HepG2 (cell line): ENCODE results near the gene ABHD1. TPM values are rescaled to one million over a fixed set of nuclear protein-coding genes. Genes with fewer than 3 reads are reported as not detected.

Experiments
- AKAP8 ChIP-seq: sonication (generic); formaldehyde crosslinking; IDR thresholded peaks from 2 replicates; pipeline ENCODE4 v1.5.1; 2020; ENCODE audit warnings: mild to moderate bottlenecking, missing genetic modification reagents
- DRAP1 ChIP-seq: IDR thresholded peaks from 2 replicates; pipeline ENCODE4 v1.6.1; 2016; ENCODE audit warnings: missing genetic modification reagents, missing compliant biosample characterization
- FLYWCH1 ChIP-seq: sonication (generic); formaldehyde crosslinking; IDR thresholded peaks from 2 replicates; pipeline ENCODE4 v1.8.1; 2023; ENCODE audit warnings: mild to moderate bottlenecking, missing genetic modification reagents
- FOXK1 ChIP-seq: sonication (generic); formaldehyde crosslinking; IDR thresholded peaks from 2 replicates; pipeline ENCODE4 v1.4.0; 2020; ENCODE audit warnings: low read depth, missing genetic modification reagents, borderline replicate concordance
- FOXO1 ChIP-seq: sonication (generic); formaldehyde crosslinking; IDR thresholded peaks from 2 replicates; pipeline ENCODE4 v1.4.0; 2020; ENCODE audit warnings: missing genetic modification reagents
- GMEB2 ChIP-seq: IDR thresholded peaks from 2 replicates; pipeline ENCODE4 v1.6.1; 2016; ENCODE audit warnings: missing biosample characterization, missing genetic modification reagents, low read depth
- HNF4G ChIP-seq, 2 experiments: sonication (generic) in 1 of 2; formaldehyde crosslinking in 1 of 2; IDR thresholded peaks; 2 replicates each; pipeline versions ENCODE4 v1.4.0 to v1.6.1; 2011 to 2020; ENCODE audit warnings: borderline replicate concordance in 2 of 2, low read depth in 2 of 2, mild to moderate bottlenecking in 2 of 2, low read length in 1 of 2, missing genetic modification reagents in 1 of 2, moderate library complexity in 1 of 2
- KDM5A ChIP-seq: fragments of 200-600 bp; sonication (generic); IDR thresholded peaks from 2 replicates; pipeline ENCODE4 v1.7.0; 2018; ENCODE audit warnings: antibody characterized with exemption, mild to moderate bottlenecking, low read length, borderline replicate concordance
- KDM6A ChIP-seq: IDR thresholded peaks from 2 replicates; pipeline ENCODE4 v1.6.1; 2016; ENCODE audit warnings: low read depth
- LBX2 ChIP-seq: sonication (generic); formaldehyde crosslinking; IDR thresholded peaks from 2 replicates; pipeline ENCODE4 v1.5.0; 2020; ENCODE audit warnings: missing genetic modification reagents, mild to moderate bottlenecking, borderline replicate concordance
- MAF1 ChIP-seq: sonication (generic); formaldehyde crosslinking; IDR thresholded peaks from 2 replicates; pipeline ENCODE4 v1.5.0; 2020; ENCODE audit warnings: missing genetic modification reagents, borderline replicate concordance
- MBD4 ChIP-seq: IDR thresholded peaks from 2 replicates; pipeline ENCODE4 v1.6.1; 2012; ENCODE audit warnings: low read length, inconsistent platforms, borderline replicate concordance
- RBFOX2 ChIP-seq: fragments of 200-400 bp; formaldehyde crosslinking; IDR thresholded peaks from 2 replicates; pipeline ENCODE4 v1.6.1; 2017; ENCODE audit warnings: low read depth, mild to moderate bottlenecking, low read length
- SMAD3 ChIP-seq: sonication (generic); formaldehyde crosslinking; IDR thresholded peaks from 2 replicates; pipeline ENCODE4 v1.4.0; 2020; ENCODE audit warnings: missing genetic modification reagents
- TERF1 ChIP-seq: sonication (generic); formaldehyde crosslinking; IDR thresholded peaks from 2 replicates; pipeline ENCODE4 v1.8.0; 2022; ENCODE audit warnings: mild to moderate bottlenecking, missing genetic modification reagents, moderate library complexity
- TSC22D2 ChIP-seq: sonication (generic); formaldehyde crosslinking; IDR thresholded peaks from 2 replicates; pipeline ENCODE4 v1.5.1; 2020; ENCODE audit warnings: missing genetic modification reagents, mild to moderate bottlenecking, borderline replicate concordance
- ZNF354B ChIP-seq: sonication (generic); formaldehyde crosslinking; IDR thresholded peaks from 2 replicates; pipeline ENCODE4 v1.8.0; 2022; ENCODE audit warnings: mild to moderate bottlenecking, missing genetic modification reagents
- ZNF570 ChIP-seq: sonication (generic); formaldehyde crosslinking; IDR thresholded peaks from 2 replicates; pipeline ENCODE4 v1.4.0; 2020; ENCODE audit warnings: mild to moderate bottlenecking, missing genetic modification reagents, borderline replicate concordance
- ZSCAN20 ChIP-seq: sonication (generic); formaldehyde crosslinking; IDR thresholded peaks from 2 replicates; pipeline ENCODE4 v1.4.0; 2020; ENCODE audit warnings: missing genetic modification reagents, mild to moderate bottlenecking, borderline replicate concordance
- polyA plus RNA-seq, 8 experiments: library from polyadenylated mRNA; depleted of rRNA in 3 of 8; stranded (reverse) in 7 of 8; unstranded in 1 of 8; fragments of >200 nt; fragmentation: Illumina TruSeq in 4 of 8; extraction: Trizol in 4 of 8; gene quantifications; 2 replicates each; pipeline versions ENCODE4 v1.2.1 to v1.2.3, GENCODE V29; 2011 to 2016; ENCODE audit warnings: low read depth in 4 of 8, missing spikeins in 1 of 8, mixed read lengths in 1 of 8; ENCODE audit not compliant: insufficient read depth in 1 of 8
- total RNA-seq, 5 experiments: library from RNA; depleted of rRNA; stranded (reverse); fragments of >200 nt; fragmentation: Illumina TruSeq; extraction: Trizol; gene quantifications; 2 replicates each; pipeline ENCODE4 v1.2.3, GENCODE V29; 2016; ENCODE audit warnings: low read depth in 1 of 5

The ABHD1 gene
- total and polyA plus RNA-seq, 2 of the 13 experiments (the other 11 are each of a cell fraction or from before 2014, with no cell fraction given) = 0.04 to 0.81 TPM

- no peak for TF ChIP-seq LBX2
- TF ChIP-seq ZNF570 = no peak
- no peak for TF ChIP-seq ZSCAN20 (CRISPR knock-in tag)
- TF ChIP-seq ZNF354B (CRISPR knock-in tag) = no peak
- no peak for TF ChIP-seq HNF4G (IDR thresholded peaks at IDR 0.05; ENCODE audit: borderline replicate concordance, low read depth, low read length)
- no peak for TF ChIP-seq HNF4G (CRISPR knock-in tag; IDR thresholded peaks at IDR 0.05; ENCODE audit: borderline replicate concordance, low read depth)
- 0 out of 2 replicates have a peak, but pooled peaks have one; percentile 42 for TF ChIP-seq FLYWCH1 (CRISPR knock-in tag)
- peak; percentile 31 for TF ChIP-seq AKAP8 (CRISPR knock-in tag)
- TF ChIP-seq MAF1 (CRISPR knock-in tag) = no peak
- TF ChIP-seq TSC22D2 (CRISPR knock-in tag) = no peak
- no peak for TF ChIP-seq TERF1
- no peak for TF ChIP-seq SMAD3 (CRISPR knock-in tag)
- no peak for TF ChIP-seq FOXO1 (CRISPR knock-in tag)
- no peak for TF ChIP-seq KDM6A (CRISPR knock-in tag)
- no peak for TF ChIP-seq KDM5A
- TF ChIP-seq RBFOX2 = peak; percentile 58
- 0 out of 2 replicates have a peak, but pooled peaks have one; percentile 12 for TF ChIP-seq FOXK1
- TF ChIP-seq GMEB2 = no peak
- TF ChIP-seq DRAP1 (CRISPR knock-in tag) = no peak
- TF ChIP-seq MBD4 = peak; percentile 65; the same call in 1 of the 2 replicates
- TF ChIP-seq, all 625 proteins: peak for 22
Observed at GRCh38 chr2:27128668-27129571, 5.3 kb downstream of the ABHD1 start (continued).
